PC-3 (cell line): ENCODE results near the gene PRDM5.

Experiments
- CTCF ChIP-seq: fragments of 300-600 bp; sonication (generic); conservative IDR thresholded peaks from 2 replicates; pipeline ENCODE4 v1.5.1; 2017; ENCODE audit warnings: antibody characterized with exemption, low read depth, mild to moderate bottlenecking, low read length
- EZH2phosphoT487 ChIP-seq: fragments of 300-600 bp; sonication (generic); IDR thresholded peaks from 2 replicates; pipeline ENCODE4 v1.6.1; 2018; ENCODE audit warnings: mild to moderate bottlenecking, antibody characterized with exemption, low read length, borderline replicate concordance

GRCh38 chr4:120886191-120886590 is 36.3 kb downstream of the PRDM5 start:
- TF ChIP-seq EZH2phosphoT487 (no peak), CTCF (no peak)
